Measurements from ENCODE around the gene PHC2. TPM values are rescaled to one million over a fixed set of nuclear protein-coding genes. Genes with fewer than 3 reads are reported as not detected.

PHC2 gene
- total and polyA plus RNA-seq, 4 donors = 79.9 to 311 (median 121) TPM

DNA sequence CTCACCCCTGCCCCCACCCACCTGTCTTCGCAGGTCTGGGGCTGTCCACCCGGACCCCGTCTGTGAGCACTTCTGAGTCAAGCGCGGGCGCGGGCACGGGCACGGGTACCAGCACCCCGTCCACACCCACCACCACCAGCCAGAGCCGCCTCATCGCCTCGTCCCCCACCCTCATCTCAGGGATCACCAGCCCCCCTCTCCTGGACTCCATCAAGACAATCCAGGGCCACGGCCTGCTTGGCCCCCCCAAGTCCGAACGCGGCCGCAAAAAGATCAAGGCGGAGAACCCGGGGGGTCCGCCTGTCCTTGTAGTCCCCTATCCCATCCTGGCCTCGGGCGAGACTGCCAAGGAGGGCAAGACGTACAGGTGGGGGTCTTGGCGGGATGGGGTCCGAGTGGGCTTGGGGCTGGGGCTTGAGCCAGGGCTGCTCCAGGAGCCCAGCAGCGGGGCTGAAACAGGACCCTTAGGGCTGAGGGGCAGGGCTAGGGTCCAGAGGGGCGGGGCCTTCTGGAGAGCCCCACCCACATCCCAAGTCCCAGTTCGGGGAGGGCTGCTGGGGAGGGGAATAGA, 150.7 kb downstream of the PHC2 start:
- TF ChIP-seq, protein P1, sequence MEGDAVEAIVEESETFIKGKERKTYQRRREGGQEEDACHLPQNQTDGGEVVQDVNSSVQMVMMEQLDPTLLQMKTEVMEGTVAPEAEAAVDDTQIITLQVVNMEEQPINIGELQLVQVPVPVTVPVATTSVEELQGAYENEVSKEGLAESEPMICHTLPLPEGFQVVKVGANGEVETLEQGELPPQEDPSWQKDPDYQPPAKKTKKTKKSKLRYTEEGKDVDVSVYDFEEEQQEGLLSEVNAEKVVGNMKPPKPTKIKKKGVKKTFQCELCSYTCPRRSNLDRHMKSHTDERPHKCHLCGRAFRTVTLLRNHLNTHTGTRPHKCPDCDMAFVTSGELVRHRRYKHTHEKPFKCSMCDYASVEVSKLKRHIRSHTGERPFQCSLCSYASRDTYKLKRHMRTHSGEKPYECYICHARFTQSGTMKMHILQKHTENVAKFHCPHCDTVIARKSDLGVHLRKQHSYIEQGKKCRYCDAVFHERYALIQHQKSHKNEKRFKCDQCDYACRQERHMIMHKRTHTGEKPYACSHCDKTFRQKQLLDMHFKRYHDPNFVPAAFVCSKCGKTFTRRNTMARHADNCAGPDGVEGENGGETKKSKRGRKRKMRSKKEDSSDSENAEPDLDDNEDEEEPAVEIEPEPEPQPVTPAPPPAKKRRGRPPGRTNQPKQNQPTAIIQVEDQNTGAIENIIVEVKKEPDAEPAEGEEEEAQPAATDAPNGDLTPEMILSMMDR (IDR thresholded peaks at IDR 0.05; ENCODE audit: control extremely low read depth, extremely low read depth) = no peak
- Histone ChIP-seq H3K9me3 (ENCODE audit: control insufficient read depth in 4 of 4, insufficient read depth in 3 of 4, low read length in 3 of 4) (no peaks in the 10 kb centered on the region), H3K4me1 (ENCODE audit: control insufficient read depth in 5 of 5, insufficient read depth in 5 of 5, low read length in 5 of 5) (no peaks in the 10 kb centered on the region), H3K4me3 (no peak overlapping the region), H3K27me3 (ENCODE audit: control insufficient read depth in 3 of 3, insufficient read depth in 3 of 3, low read length in 2 of 3) (no peaks in the 10 kb centered on the region), H3K27ac (ENCODE audit: low read depth in 1 of 2, low read length in 1 of 2) (no peak overlapping the region), H3K9ac (ENCODE audit: insufficient read depth in 1 of 2, low read length in 2 of 2) (no peak overlapping the region), H3K36me3 (ENCODE audit: control insufficient read depth in 4 of 4, insufficient read depth in 4 of 4, low read length in 4 of 4) (peaks cover 3 to 40% (median 32%) of the 10 kb centered on the region in 4 donors)
- DNase-seq (no peak), ATAC-seq (ENCODE audit: insufficient read depth, low FRiP score) (no peak)
- WGBS, 2 donors = 96 to 99% methylated on average over 29 of the region's 29 CpGs

DNA sequence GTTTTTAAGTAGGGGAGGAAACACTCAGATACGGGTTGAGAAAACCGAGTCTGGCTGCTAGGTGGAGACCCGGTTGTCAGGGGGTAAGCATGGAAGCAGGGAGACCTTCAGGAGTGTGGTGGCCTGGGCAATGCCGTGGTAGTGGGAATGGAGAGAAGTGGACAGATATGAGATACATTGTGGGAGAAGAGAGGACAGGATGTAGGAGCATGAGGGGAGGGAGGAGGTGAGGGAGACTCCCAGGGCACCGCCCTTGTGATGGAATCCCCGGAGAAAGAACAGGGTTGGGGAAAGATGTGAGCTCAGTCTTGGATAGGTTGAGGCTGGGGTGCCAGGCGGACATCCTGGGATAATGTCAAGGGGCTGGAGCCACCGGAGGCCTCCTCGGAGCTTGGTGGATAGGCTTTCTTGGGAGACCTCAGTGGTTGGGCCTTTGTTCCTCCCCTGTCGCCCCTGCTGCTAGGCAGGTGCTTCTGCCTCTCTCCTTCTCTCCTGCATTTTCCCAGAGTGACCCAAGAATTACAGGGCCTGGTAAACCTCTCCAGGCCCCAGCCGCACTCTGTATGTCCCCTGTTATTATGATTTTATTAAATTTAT, 153.3 kb downstream of the PHC2 start:
- Histone ChIP-seq H3K27me3 (ENCODE audit: control insufficient read depth in 3 of 3, insufficient read depth in 3 of 3, low read length in 2 of 3) (no peaks in the 10 kb centered on the region), H3K27ac (ENCODE audit: low read depth in 1 of 2, low read length in 1 of 2) (no peak overlapping the region), H3K4me1 (ENCODE audit: control insufficient read depth in 5 of 5, insufficient read depth in 5 of 5, low read length in 5 of 5) (peaks cover 0 to 2% (median 0%) of the 10 kb centered on the region in 5 donors), H3K9ac (ENCODE audit: insufficient read depth in 1 of 2, low read length in 2 of 2) (no peak overlapping the region), H3K9me3 (ENCODE audit: control insufficient read depth in 4 of 4, insufficient read depth in 3 of 4, low read length in 3 of 4) (no peaks in the 10 kb centered on the region), H3K4me3 (no peak overlapping the region), H3K36me3 (ENCODE audit: control insufficient read depth in 4 of 4, insufficient read depth in 4 of 4, low read length in 4 of 4) (peaks cover 3 to 41% (median 31%) of the 10 kb centered on the region in 4 donors)
- ATAC-seq (ENCODE audit: insufficient read depth, low FRiP score) (no peak), DNase-seq (no peak)
- TF ChIP-seq, protein P1 (IDR thresholded peaks at IDR 0.05; ENCODE audit: control extremely low read depth, extremely low read depth) = no peak
- 93 to 94% methylated on average over 10 to 11 of the region's 11 CpGs for WGBS, 2 donors

DNA sequence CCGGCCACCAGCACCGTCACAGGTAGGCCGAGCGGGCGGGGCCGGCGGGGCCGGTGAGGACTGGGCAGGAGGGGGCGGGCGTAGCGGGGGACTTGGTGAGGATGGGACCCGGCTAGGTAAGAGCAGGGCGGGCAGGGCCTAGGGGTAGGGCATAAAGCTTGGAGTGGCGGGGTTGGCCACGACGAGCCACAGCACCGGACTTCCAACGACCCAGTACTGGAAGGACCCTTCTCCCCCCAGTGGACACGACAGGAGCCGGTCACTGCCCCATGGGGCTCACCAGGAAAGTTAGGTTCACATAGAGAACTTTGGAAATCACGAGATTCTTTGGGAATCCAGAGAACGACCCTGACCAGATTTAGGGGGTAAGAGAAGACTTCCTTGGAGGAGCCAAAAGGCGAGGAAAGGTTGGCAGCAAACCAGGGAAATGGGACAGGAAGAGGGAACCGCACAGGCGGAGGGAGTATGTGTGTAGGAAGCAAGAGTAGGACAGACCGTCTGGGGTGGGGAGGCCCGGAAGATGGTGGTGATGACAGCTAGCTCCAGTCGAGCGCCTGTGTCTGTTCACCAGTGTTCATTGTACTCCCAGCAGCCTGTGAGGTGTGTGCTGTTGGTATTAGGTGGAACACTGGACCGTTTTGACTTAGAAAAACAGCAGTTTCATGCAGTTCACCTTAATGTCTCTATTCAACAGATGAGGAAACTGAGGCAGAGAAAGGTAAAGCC, 154.2 kb downstream of the PHC2 start:
- Histone ChIP-seq H3K27me3 (ENCODE audit: control insufficient read depth in 3 of 3, insufficient read depth in 3 of 3, low read length in 2 of 3) (no peaks in the 10 kb centered on the region), H3K9ac (ENCODE audit: insufficient read depth in 1 of 2, low read length in 2 of 2) (no peak overlapping the region), H3K4me3 (no peak overlapping the region), H3K9me3 (ENCODE audit: control insufficient read depth in 4 of 4, insufficient read depth in 3 of 4, low read length in 3 of 4) (no peaks in the 10 kb centered on the region), H3K36me3 (ENCODE audit: control insufficient read depth in 4 of 4, insufficient read depth in 4 of 4, low read length in 4 of 4) (peaks cover 3 to 35% (median 26%) of the 10 kb centered on the region in 4 donors), H3K27ac (ENCODE audit: low read depth in 1 of 2, low read length in 1 of 2) (no peak overlapping the region), H3K4me1 (ENCODE audit: control insufficient read depth in 5 of 5, insufficient read depth in 5 of 5, low read length in 5 of 5) (peaks cover 0 to 2% (median 0%) of the 10 kb centered on the region in 5 donors)
- WGBS, 2 donors = 86 to 90% methylated on average over 30 of the region's 30 CpGs
- no peak for ATAC-seq (ENCODE audit: insufficient read depth, low FRiP score)
- TF ChIP-seq, protein P1 (IDR thresholded peaks at IDR 0.05; ENCODE audit: control extremely low read depth, extremely low read depth) = no peak
- DNase-seq = no peak

Data from lung (tissue), 12 donors.